Cardiac septum (tissue), 1 donor: ENCODE measurements around the gene TMEM191B. TPM values are rescaled to one million over a fixed set of nuclear protein-coding genes. Genes with fewer than 3 reads are reported as not detected.
A peak's percentile ranks its signal among the peaks of the same experiment; 100 is the strongest.
"Not testable (repeated sequence)": the region's sequence is repeated elsewhere in the genome, so short reads cannot be mapped to it uniquely, and the experiment has no call there.

Experiments
- DNase-seq: peaks from one replicate; pipeline ENCODE4 v3.0.0-alpha.2; 2020; ENCODE audit warnings: low spot score
- intact Hi-C: fragments of 100-400 bp; cut with DNase I; formaldehyde crosslinking; loops from one replicate; pipeline ENCODE4 v1.14.0; 2022
- long read RNA-seq: library from polyadenylated mRNA; unstranded; transcript quantifications from one replicate; pipeline ENCODE4 v2.0.0, GENCODE V29; 2021
- total RNA-seq: library from RNA; stranded (reverse); fragmentation: NEBNext Ultra II Directional; extraction: Animal tissue kit (Norgen Biotek cat#: 25700); gene quantifications from one replicate; pipeline ENCODE4 v1.2.1, GENCODE V29; 2021
- donor health status: DM: no; HTN: no; CAD: no.

Gene TMEM191B
- 0.62 TPM for total RNA-seq
- long read RNA-seq, result 0 reads

DNA sequence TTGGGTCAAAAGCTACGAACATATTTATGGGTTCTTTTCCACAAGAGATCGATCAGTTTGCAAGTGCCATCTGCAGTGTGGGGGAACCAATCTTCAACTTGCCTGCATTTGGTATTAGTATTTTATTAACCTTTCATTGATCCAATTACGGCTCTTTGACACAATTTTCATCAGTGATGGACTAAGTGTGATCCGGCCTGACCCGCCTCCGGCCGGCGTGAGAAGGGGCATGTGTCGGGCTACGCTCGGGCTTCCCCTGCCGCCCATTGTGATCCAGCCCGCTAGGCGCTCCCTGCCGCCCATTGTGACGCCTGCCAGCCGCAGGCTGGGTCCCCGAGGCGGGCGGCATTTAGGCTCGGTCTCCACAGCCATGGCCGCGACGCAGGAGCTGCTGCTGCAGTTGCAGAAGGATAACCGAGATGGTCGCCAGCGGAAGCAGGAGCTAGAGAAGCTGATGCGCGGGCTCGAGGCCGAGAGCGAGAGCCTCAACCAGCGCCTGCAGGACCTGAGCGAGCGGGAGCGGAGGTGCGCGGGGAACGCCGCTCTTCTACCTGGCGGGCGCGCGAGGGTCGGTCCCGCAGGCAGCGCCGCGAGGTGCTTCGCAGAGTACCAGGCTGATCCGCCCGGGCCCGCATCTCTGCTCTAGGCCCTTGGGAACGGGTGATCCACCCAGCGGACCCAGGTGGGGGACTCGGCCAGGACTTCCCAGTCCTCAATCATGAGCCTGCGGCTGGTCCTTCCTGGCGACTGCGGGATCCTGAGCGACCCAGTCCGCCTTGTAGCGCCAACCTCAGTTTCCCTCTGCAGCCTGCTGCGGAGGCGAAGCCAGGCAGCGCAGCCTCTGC, at the start of gene TMEM191B:
Gene TMEM191B, plus strand, starts transcription at position 51 of the 845 bp plus-strand sequence. Its CDS starts 179 bp downstream, at position 230.
- DNase-seq, intact Hi-C loops: not testable (repeated sequence)

DNA sequence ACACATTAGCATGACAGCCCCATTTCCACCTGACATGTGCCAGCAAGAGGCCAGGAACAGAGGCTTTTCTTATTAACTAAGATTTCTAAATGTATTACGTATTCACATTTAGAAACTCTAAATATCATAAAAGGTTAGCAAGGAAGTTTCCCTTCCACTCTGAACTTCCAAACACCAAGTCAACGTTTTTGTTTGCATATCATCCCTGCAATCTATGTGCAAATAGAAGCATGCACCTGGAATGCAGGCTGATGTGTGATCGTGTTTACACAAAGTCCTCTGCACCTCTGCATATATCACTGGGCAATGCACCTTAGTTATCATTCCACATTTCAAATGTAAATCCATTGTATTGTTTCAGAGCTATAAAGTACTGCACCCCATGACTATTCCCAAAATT, 31.4 kb upstream of the TMEM191B start:
- intact Hi-C loops, DNase-seq: not testable (repeated sequence)

DNA sequence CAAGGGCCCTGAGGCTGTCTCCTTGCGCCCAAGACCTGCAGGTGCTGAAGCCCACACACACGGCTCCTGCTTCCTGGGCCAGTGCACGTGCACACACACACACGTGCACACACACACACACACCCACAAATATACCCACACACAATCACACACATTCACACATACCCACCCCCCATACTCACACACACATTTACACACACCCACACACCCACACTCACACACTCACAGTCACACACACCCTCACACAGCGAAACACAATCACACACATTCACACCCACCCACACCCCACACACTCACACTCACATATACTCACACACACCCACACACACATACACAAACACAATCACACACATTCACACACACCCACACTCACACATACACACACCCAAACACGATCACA, 16.3 kb upstream of the TMEM191B start:
- DNase-seq, intact Hi-C loops: not testable (repeated sequence)

DNA sequence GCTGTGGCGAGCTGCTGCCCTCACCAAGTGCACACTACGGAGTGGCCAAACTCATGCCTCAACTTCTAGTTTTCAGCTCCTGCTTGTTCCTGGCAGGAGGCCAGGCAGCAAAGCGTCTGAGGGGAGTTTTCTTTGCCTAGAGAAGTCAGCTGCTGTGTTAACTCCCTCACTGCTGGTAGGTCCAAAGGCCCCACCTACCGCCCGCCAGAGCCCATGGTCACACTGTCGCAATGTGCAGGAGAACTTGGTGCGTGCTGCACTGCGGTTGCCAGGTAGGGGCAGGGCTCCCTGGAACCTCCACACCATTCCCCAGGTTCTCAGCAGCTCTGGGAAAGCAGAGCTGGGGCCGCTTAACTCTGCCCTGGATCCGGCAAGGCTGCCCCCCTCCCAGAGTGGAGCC, 15.2 kb upstream of the TMEM191B start:
- intact Hi-C loops, result not testable (repeated sequence)
- peak; percentile 55 for DNase-seq

DNA sequence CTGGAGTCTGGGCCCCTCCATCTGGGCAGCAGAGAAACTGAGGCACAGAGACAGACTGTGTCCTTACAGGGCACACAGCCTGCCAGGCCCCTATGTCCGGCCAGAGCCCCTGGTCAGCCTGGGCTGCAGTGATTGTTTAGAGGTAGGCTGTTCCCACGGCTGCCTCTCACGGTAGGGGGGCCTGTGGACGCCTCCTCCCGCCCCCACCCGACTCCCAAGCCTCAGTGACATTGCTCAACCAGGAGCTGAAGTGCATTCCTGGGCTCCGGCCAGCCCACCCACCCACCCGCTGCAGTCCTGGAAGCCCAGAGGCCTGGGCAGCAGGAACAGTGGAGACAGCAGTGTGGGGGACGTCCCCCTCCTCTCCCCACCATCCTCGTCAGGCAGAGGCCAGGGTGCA, 14.1 kb upstream of the TMEM191B start:
- intact Hi-C loops, DNase-seq: not testable (repeated sequence)

GRCh38 chr22:18518061-18518460, 9.5 kb upstream of the TMEM191B start, which contains the start of gene GGTLC3:
Gene GGTLC3 (minus strand): TSS chr22:18518161. CDS start chr22:18517897, 264 bp downstream.
- intact Hi-C loops, result not testable (repeated sequence)

GRCh38 chr22:18522762-18523161, 4.8 kb upstream of the TMEM191B start:
- DNase-seq, intact Hi-C loops: not testable (repeated sequence)

More at GRCh38 chr22:18518061-18518460, 9.5 kb upstream of the TMEM191B start, which contains the start of gene GGTLC3:
- not testable (repeated sequence) for DNase-seq

GRCh38 chr22:18523328-18523727, 4.3 kb upstream of the TMEM191B start:
- intact Hi-C loops, DNase-seq: not testable (repeated sequence)

DNA sequence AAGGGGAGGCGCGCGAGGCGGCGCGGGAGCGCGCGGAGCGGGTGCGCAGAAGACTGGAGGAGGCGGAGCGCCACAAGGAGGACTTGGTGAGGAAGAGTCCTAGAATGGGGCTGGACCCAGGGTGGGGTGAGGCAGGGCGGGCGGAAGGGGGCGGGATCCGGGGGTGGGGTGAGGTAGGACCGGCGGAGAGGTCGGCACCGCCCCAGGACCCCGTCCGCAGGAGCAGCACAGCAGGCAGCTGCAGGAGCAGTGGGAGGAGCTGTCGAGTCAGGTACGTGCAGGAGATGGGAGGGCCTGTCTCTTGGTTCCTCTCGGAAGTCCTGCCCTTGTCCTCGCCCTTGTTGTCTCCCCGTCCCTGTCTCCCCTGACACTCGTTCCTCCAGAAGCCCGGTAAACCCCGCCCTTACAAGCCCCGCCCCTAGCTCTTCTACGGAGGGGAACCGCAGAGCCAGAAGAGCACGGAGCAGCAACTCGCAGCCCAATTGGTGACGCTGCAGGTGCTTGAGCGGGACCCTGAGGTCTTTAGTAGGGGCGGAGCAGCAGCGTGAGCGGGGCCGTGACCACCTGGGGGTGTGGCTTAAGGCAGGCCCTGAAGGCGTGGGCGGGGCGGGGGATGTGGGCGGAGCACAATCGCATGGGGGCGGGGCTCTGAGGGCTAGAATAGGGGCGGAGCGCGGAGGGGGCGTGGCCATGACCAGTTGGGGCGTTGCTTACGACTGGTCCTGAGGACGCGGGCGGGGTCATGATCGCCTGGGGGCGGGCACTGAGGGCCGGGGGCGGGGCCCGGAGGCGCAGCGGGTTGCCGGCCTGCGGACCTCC, 1.2 kb downstream of the TMEM191B start:
- intact Hi-C loops, result not testable (repeated sequence)

GRCh38 chr22:18529416-18530145, 2.0 kb downstream of the TMEM191B start:
- intact Hi-C loops, DNase-seq: not testable (repeated sequence)

More for the DNA sequence above, 1.2 kb downstream of the TMEM191B start:
- peak; percentile 91 for DNase-seq

- intact Hi-C loops, DNase-seq: not testable (repeated sequence)
Observed at GRCh38 chr22:18533633-18534032, 6.0 kb downstream of the TMEM191B start.

GRCh38 chr22:18534315-18534714, 6.7 kb downstream of the TMEM191B start:
- DNase-seq, intact Hi-C loops: not testable (repeated sequence)

GRCh38 chr22:18539994-18540393, 12.4 kb downstream of the TMEM191B start:
- DNase-seq, result not testable (repeated sequence)

GRCh38 chr22:18543400-18543799, 15.8 kb downstream of the TMEM191B start:
- not testable (repeated sequence) for DNase-seq

More at GRCh38 chr22:18539994-18540393, 12.4 kb downstream of the TMEM191B start:
- intact Hi-C loops, result not testable (repeated sequence)

GRCh38 chr22:18544615-18545014, 17.0 kb downstream of the TMEM191B start:
- intact Hi-C loops, DNase-seq: not testable (repeated sequence)

More at GRCh38 chr22:18543400-18543799, 15.8 kb downstream of the TMEM191B start:
- intact Hi-C loops, result not testable (repeated sequence)

DNA sequence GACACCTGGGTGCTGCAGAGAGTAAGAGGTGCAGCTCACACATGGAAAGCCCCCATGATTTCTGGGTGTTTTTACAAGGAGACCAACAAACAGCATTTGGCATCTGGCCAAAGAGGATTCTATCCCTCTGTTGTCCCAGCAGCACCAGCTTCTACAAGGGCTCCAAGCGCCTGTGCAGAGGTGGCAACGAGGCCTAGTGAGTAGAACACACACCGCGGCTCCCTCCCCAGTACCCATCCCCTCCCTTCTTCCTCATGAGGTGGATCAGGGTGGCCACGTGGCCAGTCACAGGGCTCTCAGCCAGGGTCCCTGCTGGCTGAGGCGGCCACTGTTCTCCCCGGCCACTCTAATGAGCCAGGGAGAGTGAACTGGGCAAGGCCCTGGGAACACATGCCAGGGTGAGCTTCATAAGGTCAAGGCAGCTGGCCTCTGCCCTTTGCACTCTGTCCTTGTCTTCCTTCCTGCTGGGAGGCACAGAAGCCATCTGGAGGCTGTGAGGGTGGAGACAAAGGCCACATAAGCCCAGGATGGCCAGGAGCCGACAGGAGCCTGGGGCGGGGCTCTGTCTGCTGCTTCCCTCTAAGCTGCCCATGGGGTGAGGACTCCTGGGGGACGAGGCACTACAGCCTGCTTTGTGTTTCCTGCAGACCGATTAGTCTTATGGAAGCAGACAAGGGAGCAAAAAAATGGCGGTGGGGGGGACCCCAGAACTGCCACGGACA, 22.0 kb downstream of the TMEM191B start:
- DNase-seq, result not testable (repeated sequence)

GRCh38 chr22:18551046-18551445, 23.4 kb downstream of the TMEM191B start:
- DNase-seq, intact Hi-C loops: not testable (repeated sequence)

More for the DNA sequence above, 22.0 kb downstream of the TMEM191B start:
- intact Hi-C loops, result not testable (repeated sequence)

DNA sequence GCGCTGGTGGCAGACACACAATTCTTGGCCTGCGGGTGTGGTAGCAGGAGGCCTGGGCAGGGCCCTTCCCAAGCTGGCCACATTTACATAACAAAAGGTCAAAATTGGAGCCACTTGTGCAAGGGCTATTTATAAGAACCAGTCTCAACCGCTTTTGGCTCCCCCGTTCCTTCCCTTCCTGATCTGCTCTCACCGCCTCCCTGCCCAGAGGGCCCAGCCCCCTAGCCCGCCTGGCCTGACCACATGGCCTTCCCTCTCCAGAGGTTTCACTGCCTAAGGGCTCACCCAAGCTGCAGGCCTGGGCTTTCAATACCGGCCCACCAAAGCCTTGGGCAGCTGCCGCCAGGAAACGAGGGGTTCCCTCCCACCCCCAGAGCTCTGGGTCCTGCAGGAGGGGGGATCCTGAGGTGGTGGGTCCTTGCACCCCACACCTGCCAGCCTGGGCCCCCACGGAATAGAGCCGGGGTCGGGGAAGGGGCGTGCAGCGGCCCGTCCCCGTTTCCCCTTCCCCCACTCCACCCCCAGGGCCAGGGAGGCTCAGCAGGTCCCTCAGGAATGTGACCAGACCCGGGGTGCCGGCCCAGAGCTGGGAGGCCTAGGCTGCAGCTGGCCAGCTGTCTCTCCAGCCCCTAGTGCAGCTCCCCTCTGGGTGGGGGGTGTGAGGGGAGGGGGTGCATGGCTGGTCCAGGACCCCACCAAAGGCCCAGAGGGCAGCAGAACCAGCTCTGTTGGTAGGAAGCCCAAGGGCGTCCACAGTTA, 25.4 kb downstream of the TMEM191B start:
- DNase-seq, intact Hi-C loops: not testable (repeated sequence)
